Effector CD8-positive, alpha-beta T cell (primary cell): ENCODE results near the gene H2AZ2.
"Not testable (repeated sequence)": the region's sequence is repeated elsewhere in the genome, so short reads cannot be mapped to it uniquely, and the experiment has no call there.

Source experiments
- DNase-seq: peaks from one replicate; lab custom pipeline; 2025; lab: John Stamatoyannopoulos, UW
- total RNA-seq, 4 experiments: gene quantifications; one replicate each; lab custom pipeline; 2026; lab: John Stamatoyannopoulos, UW

The H2AZ2 gene
- 148 to 214 (median 201) reads per million in 4 experiments for total RNA-seq

DNA sequence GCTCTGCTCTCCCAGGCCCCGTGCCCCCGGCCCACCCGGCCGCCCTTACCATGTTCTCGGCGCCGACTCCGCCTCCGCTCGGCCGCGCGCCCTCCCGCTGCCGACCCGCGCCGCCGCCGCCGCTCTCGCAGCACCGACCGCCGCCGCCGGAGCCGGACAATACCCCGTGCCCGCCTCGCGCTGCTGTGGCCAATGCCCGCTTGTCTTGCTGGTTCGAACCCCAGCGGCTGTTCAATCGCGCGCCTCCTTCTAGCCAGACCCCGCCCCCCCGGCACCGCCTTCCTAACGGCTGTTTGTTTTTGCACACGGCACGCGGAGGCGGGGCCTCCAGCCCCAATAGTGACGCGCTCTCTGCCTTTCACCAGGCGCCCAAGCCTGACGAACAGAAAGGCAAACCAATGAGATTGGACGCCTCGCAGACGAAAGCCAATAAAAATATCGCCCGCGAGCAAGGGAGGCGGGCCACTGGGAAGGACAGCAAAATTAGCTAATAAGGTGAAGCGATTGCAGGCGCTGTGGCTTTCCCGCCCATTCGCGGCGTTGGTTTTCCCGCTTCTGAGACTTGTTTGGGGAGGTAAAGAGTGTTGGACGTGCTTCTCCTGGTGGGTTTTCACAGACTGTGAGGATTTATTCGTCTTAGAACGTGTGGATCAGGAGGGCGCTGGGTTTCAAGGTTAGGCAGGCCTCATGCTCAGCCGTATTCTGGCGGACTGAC, at the start of gene H2AZ2:
Gene H2AZ2 (minus strand): TSS at position 168 of the 715 bp plus-strand sequence. CDS start 116 bp downstream, at position 52.
- DNase-seq: peak; percentile 99

GRCh38 chr7:44897309-44897708, 49.4 kb upstream of the H2AZ2 start:
- DNase-seq: no peak

GRCh38 chr7:44894888-44895580, 47.1 kb upstream of the H2AZ2 start:
- no peak for DNase-seq

DNA sequence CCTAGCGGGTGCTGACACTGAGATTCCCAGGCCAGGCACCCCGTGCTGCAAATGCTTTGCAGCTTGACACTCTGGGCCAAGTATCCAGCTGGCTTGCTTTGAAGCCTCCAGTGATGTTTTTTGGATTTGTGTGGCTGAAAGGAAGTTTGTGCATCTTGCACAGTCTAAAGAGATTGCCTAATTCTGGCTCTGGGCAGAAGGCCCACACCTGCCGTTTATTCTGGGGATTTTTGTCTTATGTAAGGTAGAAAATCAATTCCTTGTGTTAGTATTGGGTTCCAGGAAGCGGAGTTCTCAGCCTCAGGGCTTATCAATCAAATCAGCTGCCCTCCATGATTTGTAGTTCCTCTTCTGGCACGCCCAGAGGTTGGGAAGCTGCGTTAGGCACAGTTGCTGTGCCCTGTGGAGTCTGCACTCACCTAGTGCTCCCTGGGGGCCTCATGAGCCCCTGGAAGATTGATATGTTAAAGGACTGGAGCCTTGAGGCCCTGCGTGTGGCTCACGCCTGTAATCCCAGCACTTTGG, 45.9 kb upstream of the H2AZ2 start:
- no peak for DNase-seq

GRCh38 chr7:44891791-44892190, 43.9 kb upstream of the H2AZ2 start:
- no peak for DNase-seq

DNA sequence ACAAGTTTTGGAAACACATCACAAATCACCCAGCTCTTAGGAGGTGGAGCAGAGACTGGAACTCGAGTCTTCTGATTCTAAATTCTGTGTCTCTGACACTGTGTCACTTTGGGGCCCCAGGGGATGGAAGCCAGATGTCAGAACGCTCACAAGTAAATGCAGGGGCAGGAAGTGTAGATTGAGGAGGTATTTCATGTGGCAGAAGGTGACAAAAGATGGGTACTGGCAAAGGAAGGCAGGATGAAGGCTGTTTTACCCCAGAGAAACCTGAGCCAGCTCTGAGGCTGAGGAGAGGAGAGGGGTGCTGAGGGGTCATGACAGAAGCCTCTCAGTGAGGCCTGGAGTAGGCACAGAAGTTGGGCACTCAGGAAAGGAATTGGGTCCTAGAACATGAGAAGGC, 43.5 kb upstream of the H2AZ2 start:
- DNase-seq: no peak

DNA sequence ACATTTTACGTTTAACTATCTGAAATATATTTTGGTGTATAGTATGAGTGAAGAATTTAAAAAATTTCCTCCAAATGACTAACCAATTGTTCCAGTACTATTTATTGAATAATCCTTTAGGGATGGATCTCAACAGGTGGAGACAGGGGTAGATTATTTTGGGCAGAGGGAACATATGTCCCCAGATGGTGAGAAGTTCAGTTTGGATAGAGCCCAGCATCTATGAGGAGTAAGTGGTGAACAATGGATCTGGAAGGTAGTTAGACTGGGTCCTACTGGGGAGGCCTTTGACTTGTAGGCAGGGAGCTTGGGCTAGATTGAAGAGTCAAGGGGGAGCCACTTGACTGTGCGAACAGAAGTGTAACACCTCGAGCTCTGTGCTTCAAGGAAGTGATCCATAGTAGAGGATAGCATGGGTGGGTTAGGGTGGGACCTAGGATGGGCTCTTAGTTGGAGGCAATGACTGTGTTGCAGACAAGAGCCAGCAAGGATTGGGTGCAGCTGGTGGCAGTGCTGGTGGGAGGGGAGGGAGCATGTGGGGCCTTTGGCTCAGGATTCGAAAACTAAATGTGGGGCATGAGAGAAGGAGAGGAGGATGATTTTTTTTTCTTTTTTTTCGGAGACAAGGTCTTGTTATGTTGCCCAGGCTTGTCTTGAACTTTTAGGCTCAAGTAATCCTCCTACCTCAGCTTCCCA, 41.3 kb upstream of the H2AZ2 start:
- no peak for DNase-seq

DNA sequence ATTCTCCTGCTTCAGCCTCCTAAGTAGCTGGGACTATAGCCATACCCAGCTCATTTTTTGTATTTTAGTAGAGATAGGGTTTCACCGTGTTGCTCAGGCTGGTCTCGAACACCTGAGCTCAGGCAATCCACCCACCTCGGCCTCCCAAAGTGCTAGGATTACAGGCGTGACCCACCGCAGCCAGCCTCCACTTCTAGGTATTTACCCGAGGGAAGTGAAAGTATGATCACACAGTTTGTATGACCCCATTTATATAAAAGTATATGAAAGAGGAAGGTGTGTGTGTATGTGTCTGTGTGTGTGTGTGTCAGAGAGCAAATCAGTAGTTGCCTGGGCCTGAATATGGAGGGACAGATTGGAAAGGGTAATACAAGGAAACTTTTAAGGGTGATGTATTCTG, 39.4 kb upstream of the H2AZ2 start:
- no peak for DNase-seq

DNA sequence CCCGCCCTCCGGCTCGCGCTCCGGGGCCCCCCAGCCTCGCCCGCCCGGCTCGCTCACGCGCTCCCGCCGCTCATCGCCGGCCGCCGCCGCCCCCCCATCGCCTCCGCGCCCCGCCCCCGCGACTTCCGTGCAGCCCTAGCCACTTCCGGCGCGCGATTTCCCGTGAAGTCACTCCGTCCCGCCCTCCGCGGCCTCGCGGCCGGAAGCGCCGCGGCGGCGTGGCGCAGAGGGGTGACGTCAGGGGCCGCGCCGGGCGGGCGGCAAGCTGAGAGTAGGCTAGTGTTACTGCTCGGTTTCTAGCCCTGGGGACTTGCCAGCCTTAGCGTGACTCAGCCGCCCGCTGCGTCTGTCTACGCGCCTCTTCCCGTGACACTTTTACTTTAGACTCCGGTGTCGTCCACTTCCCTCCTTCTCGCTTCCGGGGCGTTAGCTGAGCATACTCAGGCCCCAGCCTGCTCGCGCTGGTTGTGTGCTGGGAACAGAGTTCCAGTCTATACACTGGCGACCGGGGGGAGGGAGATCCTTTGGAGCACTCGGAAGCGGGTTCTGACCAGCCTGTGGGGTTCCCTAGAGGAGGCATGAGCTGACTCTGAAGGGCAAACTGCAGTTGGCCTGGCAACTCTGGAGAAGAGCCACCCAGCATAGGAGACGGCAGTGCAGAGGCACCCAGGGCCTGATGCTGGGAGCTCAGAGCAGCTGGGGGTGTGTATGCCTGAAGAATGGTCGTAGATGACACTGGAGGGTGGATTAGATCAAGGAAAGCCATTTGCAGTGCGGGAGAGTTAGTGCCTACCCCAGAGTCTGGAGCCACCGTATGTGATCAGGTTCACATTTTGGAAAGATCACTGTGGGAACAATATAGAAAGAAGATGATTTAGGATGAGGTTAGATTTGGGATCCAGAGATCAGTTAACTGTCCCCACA, 37.8 kb upstream of the H2AZ2 start, which contains the start of gene PURB:
Gene PURB (minus strand): TSS at position 137 of the 924 bp plus-strand sequence. CDS start 182 bp downstream, outside the sequence.
- peak; percentile 92 for DNase-seq

GRCh38 chr7:44884621-44885393, 36.9 kb upstream of the H2AZ2 start:
- DNase-seq: peak; percentile 39

GRCh38 chr7:44883961-44884620, 36.2 kb upstream of the H2AZ2 start:
- DNase-seq: no peak

DNA sequence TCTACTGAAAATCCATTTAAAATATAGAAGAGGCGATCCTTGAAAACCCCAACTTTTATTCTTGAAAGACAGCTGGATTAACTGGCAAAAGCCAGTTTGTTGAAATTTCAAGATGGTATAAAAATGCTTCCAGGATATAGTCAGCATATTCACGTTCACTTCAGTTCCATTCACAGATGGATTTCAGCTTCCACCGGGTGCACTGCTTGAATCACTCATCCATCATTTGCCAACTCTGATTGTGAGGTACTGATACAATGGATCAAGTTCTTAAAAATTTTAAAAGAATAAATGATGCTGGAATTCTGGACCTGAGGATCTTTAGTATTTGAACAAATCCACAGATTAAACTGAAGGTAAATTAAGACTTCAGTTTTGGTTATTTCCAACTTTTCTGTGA, 35.0 kb upstream of the H2AZ2 start:
- DNase-seq: no peak

DNA sequence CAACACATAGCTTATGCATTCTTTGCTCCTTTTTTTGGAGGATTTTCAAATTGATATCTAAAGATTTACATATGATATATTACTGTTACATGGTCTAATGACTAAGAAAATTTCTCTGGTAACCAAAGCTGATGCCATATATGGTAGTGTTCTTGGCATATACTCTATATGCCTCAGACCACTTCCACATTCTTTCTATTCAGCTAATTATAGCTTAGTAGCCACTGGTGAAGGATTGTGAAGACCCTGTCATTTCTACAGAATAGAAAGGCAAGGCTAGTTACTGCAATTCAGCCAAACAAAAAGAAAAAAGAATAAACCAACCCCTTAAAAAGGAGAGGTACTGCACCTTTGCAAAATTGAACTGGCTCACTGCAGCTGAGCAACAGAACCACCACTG, 33.7 kb upstream of the H2AZ2 start:
- no peak for DNase-seq

GRCh38 chr7:44881066-44881600, 33.2 kb upstream of the H2AZ2 start:
- no peak for DNase-seq

- no peak for DNase-seq
These were observed 32.6 kb upstream of the H2AZ2 start for GRCh38 chr7:44880317-44881018.

- DNase-seq: no peak
These were observed 28.5 kb upstream of the H2AZ2 start for GRCh38 chr7:44876393-44876792.

- no peak for DNase-seq
These were observed 27.4 kb upstream of the H2AZ2 start for GRCh38 chr7:44875241-44875640.

GRCh38 chr7:44872787-44873186, 24.9 kb upstream of the H2AZ2 start:
- no peak for DNase-seq

DNA sequence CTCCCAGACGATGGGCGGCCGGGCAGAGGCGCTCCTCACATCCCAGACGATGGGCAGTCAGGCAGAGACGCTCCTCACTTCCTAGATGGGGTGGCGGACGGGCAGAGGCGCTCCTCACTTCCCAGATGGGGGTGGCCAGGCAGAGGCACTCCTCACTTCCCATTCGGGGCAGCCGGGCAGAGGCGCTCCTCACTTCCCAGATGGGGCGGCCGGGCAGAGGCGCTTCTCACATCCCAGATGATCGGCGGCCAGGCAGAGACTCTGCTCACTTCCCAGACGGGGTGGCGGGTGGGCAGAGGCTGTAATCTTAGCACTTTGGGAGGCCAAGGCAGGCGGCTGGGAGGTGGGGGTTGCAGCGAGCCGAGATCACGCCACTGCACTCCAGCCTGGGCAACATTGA, 24.0 kb upstream of the H2AZ2 start:
- DNase-seq: not testable (repeated sequence)
